HUES6 (cell line): ENCODE measurements around the gene PZP.

Experiments used
- H3K27ac ChIP-seq: 2 replicates; pipeline ENCODE4 v1.7.0; 2013; ENCODE audit warnings: low read depth, mild to moderate bottlenecking, low read length, inconsistent platforms
- H3K27me3 ChIP-seq: 2 replicates; pipeline ENCODE4 v1.6.1; 2013; ENCODE audit warnings: low read length; ENCODE audit not compliant: control insufficient read depth, insufficient read depth
- H3K36me3 ChIP-seq: 2 replicates; pipeline ENCODE4 v1.6.1; 2013; ENCODE audit warnings: low read length; ENCODE audit not compliant: control insufficient read depth, insufficient read depth
- H3K4me1 ChIP-seq: 2 replicates; pipeline ENCODE4 v1.6.1; 2013; ENCODE audit warnings: low read length; ENCODE audit not compliant: control insufficient read depth, insufficient read depth
- H3K4me3 ChIP-seq: 2 replicates; pipeline ENCODE4 v1.5.1; 2013; ENCODE audit warnings: low read depth, low read length
- H3K9ac ChIP-seq: one replicate; pipeline ENCODE4 v1.6.1; 2013; ENCODE audit warnings: mild to moderate bottlenecking, low read length
- H3K9me3 ChIP-seq: 2 replicates; pipeline ENCODE4 v1.6.1; 2013; ENCODE audit warnings: low read depth, low read length; ENCODE audit not compliant: control insufficient read depth, insufficient read depth

Gene PZP

DNA sequence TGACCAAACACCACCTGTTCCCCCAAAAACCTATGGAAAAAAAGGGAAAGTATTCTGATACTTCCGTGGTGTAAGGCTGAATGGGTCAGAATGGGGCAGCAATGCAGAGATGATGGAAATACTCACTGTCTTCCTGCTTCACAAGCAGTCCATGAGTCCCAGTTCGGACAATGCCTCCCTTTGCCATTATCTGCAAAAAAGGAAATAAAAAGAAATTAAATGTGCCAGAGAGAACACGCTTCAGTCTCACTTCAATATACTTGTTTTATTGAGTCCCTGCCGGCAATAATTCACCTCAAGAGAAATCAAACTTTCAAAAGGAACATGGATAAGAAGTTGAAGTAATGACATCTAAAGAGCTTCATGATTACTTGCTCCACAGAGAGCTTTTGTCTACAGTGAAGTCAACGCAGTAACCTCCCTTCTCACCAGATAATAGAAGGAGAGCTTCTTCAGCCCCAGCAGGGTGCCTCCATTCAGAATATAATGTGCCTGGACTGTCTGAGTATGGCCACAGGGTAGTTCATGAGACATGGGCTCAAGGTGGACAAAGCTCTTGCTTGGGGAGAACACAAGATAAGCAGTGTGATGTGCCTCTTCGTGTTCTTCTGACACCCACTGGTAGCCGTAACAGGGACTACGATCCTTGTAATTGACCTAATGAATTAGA, 107.0 kb downstream of the PZP start:
- Histone ChIP-seq H3K9ac (no peak overlapping the region), H3K27me3 (no peaks in the 10 kb centered on the region), H3K4me1 (no peaks in the 10 kb centered on the region), H3K36me3 (no peaks in the 10 kb centered on the region), H3K27ac (no peak overlapping the region), H3K9me3 (no peaks in the 10 kb centered on the region), H3K4me3 (no peak overlapping the region)

DNA sequence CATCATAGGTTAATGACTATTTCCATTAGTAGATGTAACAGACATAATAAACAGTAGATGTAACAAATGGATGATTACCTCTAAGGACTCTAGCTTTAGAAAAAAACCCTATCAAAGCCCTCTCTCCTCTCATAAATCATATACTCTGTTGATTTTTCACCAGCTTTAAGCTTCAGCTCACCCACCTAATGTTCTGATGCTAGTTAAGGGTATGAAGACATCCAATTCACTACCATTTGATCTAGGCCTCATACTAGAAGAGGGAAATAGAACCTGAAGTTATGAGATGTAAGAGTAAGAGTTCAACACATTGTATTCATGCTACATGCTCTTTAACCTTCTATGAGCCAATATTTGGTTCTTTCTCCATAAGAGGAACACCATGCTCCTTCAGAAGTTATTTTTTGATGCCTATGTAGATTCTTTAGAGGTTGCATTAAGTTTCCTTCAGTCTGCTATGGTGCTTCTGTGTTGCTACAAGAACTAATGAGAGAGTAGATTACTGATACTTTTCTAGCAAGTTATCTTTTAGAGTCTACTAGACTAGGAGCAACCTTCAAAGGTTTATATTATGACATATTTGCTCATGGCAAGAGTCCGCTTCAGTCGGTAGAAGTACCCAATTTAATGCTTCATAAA, 108.5 kb downstream of the PZP start:
- Histone ChIP-seq H3K4me3 (no peak overlapping the region), H3K27me3 (no peaks in the 10 kb centered on the region), H3K27ac (no peak overlapping the region), H3K9me3 (no peaks in the 10 kb centered on the region), H3K36me3 (no peaks in the 10 kb centered on the region), H3K4me1 (no peaks in the 10 kb centered on the region), H3K9ac (no peak overlapping the region)
